Stimulated activated CD4-positive, alpha-beta T cell treated with anti-CD3 and anti-CD28 coated beads, Interleukin-12 subunit alpha, Interleukin-12 subunit beta, amount 100 ng/mL, for 48 hours (primary cell): Measurements from ENCODE around the gene NEU4.
"Not testable (repeated sequence)": the region's sequence is repeated elsewhere in the genome, so short reads cannot be mapped to it uniquely, and the experiment has no call there.

Source experiments
- DNase-seq, 3 donors: peaks; one replicate each; pipeline ENCODE4 v3.0.0-alpha.2; 2020; ENCODE audit warnings: low read depth in 2 of 3, low spot score in 1 of 3

The NEU4 gene

GRCh38 chr2:241774419-241775222, 34.4 kb upstream of the NEU4 start:
- no peak for DNase-seq

- no peak for DNase-seq
Observed at GRCh38 chr2:241775223-241776177, 33.5 kb upstream of the NEU4 start.

DNA sequence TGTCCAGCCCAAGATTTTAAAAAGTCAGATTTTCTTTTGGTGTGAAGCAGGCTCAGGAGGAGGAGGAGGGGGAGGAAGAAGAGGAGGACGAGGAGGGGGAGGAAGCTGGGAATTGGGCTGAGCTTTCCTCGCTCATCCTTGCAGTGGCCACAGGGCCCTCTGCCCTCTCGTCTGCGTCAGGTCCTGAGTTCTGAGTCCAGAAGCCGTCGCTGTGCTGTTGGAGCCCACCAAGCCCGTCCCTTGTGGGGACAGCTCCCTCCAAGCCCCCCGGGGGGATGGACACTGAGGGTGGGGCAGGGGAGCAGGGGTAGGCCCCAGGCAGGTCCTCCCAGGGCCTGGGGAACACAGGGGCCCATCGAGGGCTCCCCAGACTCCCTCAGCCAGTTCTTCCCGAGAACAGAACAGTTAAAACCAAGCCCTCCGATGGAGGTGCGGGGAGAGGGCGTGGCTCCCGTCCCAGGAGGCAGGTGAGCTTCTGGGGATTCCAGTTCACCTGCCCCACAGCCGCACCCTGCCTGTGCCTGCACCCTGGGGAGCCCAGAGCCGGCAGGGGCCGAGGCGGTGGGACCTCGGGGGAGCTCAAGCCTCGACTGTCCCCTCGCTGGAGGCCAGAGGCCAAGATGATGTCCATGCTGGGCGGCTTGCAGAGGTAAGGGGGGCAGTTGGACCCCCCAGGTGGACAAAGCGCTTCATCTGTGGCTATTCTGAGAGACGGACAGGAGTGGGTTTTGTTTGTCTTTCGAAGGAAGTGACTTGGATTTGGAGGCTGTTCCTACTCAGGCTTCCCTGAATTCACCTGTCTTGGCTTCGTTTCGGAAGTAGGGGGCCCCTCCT, 32.4 kb upstream of the NEU4 start, which contains the start of gene GAL3ST2:
Gene GAL3ST2 (plus strand): TSS at position 487 of the 834 bp plus-strand sequence. CDS start 134 bp downstream, at position 621.
- no peak for DNase-seq

DNA sequence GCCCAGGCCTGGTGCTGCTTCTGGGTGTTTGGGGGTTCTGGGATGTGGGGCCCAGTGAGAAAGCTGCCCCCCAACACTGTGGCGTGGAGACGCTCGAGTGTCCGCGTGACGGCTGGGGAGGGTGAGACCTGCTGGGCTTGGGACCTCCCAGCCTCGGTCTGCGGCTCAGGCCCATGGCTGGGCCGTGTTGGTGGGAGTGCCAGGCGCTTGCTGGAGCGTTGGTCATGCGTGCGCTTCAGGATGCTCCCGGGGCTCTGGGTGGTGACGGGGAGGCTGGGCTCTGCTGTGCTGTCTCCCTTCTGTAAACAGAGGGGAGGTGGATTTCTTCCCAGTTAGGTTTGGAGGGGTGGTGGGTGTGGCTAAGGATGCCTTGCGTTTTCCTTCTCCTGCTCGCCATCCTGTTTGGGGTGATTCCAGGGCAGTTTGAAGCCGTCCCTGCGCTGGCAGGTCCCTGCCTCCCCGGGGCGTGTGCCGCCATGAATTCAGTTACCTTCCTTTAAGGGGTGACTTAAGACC, 31.8 kb upstream of the NEU4 start:
- DNase-seq: no peak

- no peak for DNase-seq
Observed at GRCh38 chr2:241777686-241778627, 31.0 kb upstream of the NEU4 start.

GRCh38 chr2:241780939-241781569, 27.9 kb upstream of the NEU4 start:
- DNase-seq: no peak

GRCh38 chr2:241782053-241782452, 26.9 kb upstream of the NEU4 start:
- not testable (repeated sequence) for DNase-seq

DNA sequence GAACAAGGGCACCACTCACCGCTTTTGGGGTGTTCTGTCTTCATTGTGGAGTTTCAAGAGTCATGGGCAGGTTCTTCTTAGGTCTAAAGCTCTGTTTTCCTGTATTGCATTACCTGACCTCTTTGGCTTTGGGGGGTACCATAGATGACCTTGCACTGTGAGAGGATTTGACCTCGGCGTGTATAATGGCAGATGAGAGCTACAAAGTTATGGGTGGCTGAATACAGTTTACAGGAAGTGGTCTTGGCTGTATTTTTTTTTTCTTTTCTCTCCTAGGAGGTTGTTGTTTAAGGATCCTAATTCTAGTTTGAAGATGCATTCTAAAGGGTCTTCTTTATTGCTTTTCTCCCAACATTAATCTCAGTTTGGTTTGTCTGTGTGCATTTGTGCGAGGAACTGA, 20.9 kb upstream of the NEU4 start:
- DNase-seq: no peak

DNA sequence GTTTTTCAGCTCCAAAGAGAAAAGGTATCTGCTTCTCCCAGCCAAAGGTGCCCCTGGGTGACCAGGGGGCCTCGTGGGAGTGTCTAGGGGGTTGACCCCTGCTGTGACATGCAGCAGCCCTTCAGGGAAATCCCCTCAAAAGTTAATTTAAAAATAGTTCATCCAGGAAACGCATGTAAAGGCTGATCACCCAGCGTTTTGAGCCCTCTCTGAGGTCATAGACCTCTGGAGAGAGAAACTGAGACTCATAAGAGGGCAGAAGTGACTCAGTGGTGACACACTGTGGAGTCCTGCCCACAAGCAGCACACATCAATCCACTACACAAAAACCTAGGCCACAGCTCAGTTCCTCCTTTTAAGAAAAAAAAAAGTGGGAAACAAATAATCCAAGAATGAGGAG, 20.4 kb upstream of the NEU4 start:
- peak in 2 of 3 donors; percentile 26 to 57 for DNase-seq

GRCh38 chr2:241791385-241791784, 17.6 kb upstream of the NEU4 start:
- not testable (repeated sequence) for DNase-seq

- no peak for DNase-seq
Observed at GRCh38 chr2:241793385-241793784, 15.6 kb upstream of the NEU4 start.

DNA sequence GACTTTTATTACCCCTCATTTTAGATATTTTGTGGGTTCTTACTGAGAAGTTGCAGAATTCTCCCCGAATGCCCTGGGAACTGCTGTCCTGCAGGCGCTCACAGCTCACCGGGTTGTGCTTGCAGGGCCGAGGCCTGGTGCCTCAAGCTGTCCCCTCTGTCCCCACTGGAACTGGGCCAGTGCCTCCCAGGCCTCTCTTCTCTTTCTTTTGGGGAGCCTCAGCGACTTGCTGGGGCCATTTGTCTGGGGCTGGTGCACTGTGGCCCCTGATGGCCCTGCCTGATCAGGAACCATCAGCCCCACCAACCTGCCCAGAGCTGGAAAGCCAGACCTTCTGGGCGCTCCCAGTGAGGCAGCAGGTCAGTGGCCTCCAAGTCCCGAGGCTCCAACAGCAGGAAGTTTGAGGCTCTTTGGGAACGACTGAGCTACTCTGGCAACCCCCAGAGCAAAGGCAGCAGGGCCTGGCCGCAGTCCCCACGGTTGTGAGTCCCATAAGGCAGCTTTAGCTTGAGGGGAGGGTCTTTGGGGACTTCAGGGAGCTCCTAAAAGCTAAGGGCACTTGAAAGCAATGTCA, 14.7 kb upstream of the NEU4 start:
- DNase-seq: no peak

DNA sequence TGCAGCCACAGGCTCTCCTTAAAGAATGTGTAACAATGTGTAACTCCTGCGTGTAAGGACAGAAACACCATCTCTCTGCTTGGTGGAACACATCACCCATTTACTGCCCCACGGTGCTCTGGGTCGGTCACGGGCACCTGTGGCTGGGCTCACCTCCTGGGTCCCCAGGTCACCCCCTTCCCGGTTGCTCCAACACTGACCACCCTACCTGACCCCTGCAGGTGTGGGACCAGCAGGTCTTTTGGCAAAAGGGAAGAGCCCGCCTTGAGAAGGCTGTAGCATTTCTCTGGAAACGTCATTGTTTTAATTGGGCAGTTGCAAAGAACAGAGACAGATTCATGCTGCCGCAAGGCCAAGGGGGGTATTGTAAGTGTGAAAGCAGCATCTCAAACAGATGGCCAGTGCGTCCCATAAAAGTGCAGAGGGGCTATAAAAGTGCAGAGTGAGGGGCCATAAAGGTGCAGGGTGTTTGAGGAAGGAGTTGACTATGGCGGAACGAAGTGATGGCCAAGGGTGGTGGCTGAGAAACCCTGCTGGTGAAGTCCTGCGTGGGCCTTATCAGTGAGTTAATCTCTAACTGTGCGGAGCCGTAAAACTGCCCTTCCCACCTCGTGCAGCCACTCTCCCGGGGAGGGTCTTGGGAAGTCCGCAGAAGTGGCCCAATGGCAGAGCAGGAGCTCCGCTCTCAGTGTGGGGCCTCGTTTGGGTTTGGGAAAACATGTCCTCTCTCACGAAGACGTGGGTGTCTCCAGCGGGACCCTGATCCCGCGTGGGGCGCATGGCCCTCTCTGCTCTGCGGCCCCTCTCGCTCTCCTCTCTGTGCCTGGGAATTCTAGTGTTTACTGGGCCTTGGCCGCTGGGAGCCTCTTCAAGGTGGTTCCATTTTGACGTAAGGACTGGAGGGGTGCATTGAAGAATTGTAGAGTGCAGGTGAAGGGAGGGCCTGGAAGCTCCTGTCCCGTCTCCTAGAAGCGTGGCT, 13.7 kb upstream of the NEU4 start:
- DNase-seq: no peak

GRCh38 chr2:241796209-241796608, 12.8 kb upstream of the NEU4 start:
- no peak for DNase-seq

DNA sequence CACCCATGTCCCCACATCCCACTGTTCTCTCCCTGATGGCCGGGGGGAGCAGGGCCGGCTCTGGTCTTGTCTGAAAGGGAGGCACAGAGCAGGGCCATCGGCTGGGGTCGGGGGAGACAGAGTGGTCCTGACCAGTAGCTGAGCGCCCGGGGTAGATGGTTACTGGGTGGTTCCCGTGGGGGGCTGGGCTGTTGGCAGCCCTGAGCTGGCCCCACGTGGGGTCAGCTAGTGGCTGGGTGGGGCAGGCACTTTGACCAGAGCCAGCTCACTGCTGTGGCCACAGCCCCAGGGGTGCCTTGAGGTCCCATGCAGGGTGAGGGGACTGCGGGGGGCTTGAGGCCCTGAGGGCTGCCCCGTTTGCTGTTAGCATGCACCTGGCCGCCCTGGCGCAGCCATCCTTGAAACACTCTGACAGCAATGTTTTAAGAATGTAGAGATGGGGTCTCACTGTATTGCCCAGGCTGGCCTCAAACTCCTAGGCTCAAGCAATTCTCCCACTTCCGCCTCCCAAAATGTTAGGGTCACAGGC, 12.3 kb upstream of the NEU4 start:
- no peak for DNase-seq

GRCh38 chr2:241797441-241798080, 11.4 kb upstream of the NEU4 start:
- no peak for DNase-seq

DNA sequence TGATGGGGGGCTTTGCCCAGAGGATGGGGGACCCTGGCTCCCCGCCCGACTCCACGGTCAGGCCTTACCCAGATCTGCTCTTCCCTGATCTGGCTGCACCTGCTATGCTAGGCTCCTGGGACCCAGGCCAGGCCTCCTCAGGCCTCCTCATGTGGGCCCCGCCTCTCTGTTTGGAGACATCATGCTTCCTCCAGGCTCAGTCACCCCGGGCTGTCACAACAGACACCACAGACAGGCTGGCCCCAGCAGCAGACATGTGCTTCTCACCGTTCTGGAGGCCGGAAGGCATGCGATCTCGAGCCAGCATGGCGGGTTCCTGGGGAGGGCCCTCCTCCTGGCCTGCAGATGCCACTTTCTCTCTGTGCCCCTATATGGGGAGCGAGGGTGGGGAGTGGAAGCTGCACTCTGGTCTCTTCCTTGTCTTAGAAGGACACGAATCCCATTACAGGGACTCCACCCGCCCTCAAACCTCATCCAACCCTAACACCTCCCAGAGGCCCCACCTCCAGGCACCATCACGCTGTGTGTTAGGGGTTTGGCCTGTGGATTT, 10.8 kb upstream of the NEU4 start:
- DNase-seq: no peak
